Muscle of arm (tissue), 12 donors: ENCODE results near the gene ERC2. TPM values are rescaled to one million over a fixed set of nuclear protein-coding genes. Genes with fewer than 3 reads are reported as not detected.

ENCODE experiments used
- DNase-seq: peaks from one replicate; pipeline ENCODE4 v3.0.0-alpha.2; 2013
- polyA plus RNA-seq, 12 donors: library from polyadenylated mRNA; unstranded; fragments of 120-200 nt; gene quantifications; one replicate each; pipeline ENCODE4 v1.2.1, GENCODE V29; 2013; ENCODE audit not compliant: insufficient read length in 12 of 12

The ERC2 gene
- polyA plus RNA-seq, 12 donors, result 0.87 to 3.0 (median 1.8) TPM; not detected in 2

DNA sequence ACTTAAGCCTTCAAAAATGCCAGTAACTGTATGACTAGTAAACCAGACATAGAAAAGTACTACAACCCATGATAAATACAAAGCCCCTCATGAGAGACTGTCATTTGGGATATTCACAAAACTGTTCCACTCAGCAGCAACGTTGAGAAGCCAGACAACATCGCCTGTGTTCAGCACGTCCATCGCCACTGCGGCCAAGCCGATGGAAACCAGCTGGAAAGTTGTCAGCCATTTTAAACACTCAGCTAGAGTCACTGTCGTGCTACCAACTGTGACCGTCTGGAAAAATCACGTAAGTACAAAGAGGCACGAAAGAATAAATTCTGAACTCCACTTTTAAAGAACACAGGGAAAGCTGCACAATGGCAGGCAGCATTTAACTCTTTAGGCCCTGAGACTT, 640.5 kb downstream of the ERC2 start:
- no peak for DNase-seq

DNA sequence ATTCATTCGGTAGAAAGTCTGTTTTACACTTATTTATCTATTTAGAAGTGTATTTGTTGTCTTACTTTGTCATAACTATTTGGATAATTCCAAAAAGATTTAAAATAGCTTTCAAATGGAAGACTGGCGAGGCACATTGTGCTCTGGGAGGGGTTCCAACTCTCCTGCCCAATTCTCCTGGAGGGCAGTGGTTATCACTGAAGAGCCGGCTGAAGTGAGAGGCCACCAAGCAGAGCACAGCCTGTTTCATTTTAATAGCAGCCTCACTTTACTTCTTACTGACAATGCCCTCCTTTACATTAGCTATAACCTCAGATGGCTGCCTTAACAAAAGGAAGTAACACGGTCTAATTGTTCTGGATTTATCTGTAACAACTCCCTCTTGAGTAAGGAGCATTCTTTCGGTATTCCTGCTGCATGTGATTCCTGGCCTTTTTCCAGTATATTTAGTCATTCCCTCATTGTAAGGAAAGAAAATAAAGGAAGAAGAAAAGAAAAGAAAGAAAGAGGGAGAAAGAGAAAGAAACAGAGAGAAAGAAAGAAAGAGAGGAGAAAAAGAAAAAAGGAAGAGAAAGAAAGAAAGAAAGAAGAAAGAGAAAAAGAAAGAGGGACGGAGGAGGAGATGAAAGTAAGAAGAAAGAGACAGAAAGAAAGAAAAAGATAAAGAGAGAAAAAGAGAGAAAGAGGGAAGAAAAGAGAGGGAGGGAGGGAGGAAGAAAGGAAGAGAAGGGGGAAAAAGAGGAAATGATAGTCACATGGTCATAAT, 641.4 kb downstream of the ERC2 start:
- no peak for DNase-seq

DNA sequence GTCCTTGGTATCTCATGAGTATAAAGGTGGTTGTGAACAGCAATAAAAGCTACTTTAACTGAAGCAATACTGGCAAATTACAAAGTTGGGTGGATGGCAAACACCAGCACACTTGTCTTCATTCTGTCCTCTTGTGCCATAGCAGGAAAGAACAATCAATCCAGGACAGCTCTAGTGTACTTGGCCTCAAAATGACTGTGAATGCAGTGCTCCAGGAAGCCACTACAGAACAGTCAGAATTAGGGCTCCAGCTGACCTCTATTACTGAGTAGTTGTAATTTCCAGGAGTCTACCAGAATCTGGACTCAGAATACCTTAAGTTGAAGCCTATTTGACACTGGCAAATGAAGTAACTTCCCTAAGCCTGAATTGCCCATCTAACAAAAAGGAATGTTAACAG, 642.2 kb downstream of the ERC2 start:
- no peak for DNase-seq

DNA sequence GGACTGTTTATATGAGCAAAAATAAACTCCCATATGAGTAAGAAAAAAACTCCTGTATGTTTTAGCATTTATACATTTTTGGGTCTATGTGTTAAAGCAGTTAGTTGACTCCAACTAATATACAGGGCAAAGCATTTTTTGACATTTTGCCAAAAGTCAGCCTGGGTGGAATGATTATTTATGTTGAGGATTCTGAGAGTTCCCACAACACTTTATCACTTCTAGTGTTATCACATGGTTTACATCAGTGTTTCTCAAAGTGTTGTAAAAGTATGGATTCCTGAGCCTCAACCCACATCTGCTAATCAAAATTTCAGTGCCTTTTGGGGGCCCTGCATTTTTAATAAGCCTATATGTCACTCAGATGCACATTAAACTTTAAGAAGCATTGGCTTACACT, 643.9 kb downstream of the ERC2 start:
- no peak for DNase-seq

DNA sequence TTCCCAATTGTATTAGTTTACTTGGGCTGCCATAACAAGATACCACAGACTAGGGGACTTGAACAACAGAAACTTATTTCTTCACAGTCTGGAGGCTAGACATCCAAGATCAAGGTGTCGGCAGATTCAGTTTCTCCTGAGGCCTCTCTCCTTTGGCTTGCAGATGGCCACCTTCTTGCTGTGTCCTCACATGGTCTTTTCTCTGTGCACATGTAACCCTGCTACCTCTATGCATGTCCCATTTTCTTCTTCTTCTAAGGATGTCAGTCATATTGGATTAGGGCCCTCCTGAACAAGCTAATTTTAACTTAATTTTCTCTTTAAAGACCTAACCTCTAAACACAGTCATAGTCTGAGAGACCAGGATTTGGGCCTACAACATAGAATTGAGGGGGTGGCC, 644.4 kb downstream of the ERC2 start:
- no peak for DNase-seq

DNA sequence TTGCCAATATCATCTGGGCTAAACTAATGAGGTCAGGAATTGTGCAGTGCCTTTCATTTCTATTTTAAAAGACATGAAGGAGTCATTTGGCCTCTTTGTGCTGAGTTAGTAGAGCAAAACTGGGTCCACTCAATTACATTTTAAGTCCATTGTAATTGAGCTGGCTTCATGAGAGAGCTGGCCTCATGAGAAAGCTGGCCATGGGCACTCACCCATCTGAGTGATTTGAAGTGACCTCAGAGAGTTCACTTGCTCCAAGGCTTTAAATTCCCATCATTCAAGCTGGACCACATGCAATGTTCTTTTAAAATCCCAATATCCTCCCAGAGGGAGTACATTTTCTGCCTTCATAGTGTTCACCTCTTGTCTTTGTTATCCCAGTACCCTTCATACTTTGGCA, 645.3 kb downstream of the ERC2 start:
- no peak for DNase-seq

DNA sequence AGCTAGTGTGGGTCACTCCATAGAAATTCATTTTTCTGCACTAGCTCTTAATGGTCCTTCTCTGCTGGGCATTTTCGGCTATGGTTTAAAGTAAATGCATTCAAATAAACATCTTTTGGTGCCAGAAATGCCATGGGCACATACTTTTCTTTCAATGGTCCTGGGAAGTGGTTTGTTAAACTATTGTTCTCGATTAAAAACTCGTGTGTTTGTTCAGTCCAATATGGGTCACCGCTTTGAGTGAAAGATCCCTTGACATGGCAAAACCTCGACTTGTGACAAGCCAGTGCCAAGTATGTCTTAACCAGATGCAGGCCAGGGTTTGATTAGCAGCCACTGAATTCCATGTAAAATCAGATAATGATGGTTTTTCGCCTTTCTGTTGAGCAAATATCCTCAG, 649.3 kb downstream of the ERC2 start:
- DNase-seq, result no peak

DNA sequence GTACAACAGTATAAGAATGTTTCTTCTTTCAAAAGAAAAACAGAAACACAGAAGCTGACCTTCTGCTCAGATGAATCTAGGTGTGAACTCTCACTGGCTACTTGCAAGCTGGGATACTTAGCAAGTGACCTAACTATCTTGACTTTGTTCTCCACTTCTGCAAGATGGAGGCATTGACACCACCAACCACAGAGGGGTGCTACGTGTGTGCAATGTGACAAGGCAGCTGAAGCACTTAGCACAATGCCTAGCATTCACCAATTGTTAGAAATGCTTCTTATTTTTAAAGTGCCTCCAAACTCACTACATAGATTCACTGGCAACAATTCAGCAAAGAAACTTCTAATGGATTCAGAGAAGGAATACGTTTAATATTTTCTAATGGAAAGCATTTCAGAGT, 649.8 kb downstream of the ERC2 start:
- no peak for DNase-seq

DNA sequence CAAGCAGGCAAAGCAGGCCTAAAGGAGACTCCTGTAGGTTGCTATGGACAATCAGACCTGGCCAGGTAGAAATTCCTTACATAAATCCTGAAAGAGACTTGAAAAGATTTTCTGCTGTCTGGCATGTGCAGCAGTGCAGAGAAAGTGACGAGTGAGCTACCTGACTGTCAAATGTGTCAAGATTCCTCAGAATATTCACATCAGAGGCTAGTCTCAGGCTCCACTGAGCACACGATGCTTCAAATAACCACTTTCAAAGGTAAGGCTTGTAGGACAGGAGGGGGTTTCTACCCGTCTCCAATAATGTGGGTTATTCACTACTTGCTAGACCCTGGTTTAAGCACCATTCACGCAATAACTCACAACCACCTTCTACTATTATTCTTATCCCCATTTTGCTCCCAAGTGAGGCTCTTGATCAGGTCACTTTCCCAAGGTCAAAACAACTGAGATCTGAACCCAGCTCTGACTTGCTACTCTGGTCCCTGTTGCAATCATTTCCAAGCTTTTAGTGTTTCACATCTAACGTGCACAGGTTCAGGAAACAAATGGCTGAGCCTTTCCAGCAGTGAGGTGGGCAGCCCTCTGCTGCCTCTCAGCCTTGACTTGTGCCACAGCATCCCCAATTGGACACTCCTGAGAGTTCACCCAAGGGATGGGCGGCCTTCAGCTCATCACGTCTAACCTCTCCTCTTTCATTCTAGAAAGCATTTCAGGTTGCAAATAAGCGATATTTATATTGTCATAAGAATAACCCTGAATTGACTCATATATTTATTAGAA, 651.3 kb downstream of the ERC2 start:
- no peak for DNase-seq

DNA sequence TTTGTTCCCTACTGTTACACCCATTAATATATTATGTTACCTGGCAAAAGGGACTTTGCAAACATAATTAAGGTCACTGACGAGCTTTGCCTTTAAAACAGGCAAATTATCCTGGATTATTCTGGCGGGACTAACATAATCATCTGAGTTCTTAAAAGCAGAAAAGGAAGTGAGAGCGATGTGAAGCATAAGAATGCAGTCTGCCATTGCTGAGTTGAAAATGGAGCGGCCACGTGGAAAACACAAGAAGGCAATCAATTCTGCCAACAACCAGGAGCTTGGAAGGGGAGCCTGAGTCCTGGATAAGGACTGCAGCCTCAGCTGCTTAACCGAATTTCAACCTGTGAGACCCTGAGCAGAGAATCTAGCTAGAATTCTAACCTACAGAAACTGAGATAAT, 653.0 kb downstream of the ERC2 start:
- no peak for DNase-seq

DNA sequence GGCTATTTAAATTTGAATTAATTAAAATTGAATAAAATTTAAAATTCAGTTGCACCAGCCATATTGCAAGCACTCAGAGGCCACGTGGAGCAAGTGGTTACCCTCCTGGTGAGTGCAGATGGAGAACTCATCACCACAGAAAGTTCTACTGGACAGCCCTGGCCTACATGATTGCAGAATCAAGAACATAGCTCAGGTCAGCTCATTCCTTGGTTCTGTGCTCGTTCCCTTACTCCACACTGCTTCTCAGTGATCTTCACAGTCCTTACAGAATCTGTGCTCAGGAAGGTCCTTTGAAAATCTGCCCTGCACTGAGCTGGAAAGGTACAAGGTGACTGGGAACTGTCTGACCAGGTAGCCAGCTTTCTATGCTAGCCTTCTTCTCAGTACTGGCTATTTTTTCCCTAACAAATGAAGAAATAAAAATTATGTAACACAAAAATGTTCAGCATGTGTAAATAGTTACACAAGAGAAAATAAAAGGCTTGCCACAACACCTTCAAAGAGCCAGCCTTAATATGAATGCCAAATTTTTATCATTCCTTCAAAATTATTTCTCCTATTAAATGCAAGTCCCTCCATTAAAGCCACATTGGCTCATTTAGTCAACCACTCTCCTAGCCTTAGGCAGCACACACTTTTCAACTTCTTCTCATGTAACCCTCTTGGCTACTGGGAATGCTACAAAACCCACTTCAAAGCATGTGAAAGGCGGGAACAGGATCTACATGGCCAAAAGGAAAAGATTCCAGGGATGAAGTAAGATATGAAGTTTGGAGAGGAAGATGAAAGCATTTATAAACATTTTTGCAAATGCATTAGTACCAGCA, 654.8 kb downstream of the ERC2 start:
- DNase-seq, result no peak

DNA sequence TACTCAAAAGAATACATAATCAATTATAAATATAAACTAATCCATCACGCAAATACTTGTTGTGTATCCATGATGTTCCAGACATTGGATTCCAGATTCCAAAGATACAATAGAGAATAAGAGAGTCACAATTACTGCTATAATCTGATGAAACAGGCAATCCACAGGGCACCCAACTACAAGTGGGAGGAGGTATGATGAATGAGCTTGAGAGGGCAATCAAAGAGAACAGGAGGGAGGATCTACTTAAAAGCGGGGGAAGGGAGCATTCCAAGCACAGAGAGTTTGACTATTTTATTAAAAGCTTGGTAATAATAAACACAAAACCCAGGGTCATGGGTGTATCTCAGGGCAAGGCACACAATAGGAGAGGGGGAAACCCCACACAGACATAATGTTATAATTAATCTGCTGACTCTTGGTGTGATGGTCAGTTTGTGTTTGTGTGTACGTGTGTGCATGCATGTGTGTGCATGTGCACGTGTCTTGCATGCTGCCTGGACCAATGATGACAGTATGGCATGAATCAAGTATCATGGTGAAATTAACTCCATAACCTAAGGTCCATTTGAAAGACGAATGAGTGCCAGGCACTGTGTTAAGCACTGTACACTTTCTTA, 655.8 kb downstream of the ERC2 start:
- no peak for DNase-seq

DNA sequence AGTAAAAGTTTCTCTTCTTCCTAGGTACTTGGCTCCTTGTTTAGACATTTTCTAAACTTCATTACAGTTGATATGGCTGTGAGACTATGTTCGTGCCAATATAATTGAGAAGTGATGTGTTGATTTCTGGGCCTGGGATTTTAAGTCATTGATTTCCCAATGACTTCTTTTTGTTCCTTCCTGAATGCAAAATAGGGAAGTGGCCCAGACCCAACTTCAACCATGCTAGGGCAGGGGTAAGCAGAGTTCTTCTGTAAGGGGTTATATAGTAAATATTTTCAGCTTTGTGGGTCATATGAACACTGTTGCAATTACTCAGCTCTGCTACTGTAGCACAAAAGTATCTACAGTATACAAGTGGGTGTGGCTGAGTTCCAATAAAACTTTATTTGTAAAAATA, 661.1 kb downstream of the ERC2 start:
- DNase-seq, result no peak

DNA sequence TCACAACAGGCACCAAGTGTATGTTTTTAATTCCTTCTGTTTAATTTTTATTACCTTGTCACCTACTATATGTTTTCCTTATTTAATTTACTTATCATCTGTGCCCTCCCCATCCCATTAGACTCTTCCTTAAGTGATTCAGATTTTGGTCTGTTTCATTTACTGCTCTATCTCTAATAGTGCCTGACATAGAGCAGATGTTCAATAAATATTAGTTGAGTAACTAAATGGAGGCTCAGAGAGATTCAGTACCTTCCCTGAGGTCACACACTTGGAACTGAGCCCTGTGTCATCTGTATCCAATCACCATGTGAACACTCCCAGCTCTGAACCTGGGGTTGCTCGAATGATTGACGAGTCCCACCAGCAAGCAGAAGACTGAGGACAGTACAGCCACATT, 663.1 kb downstream of the ERC2 start:
- no peak for DNase-seq

DNA sequence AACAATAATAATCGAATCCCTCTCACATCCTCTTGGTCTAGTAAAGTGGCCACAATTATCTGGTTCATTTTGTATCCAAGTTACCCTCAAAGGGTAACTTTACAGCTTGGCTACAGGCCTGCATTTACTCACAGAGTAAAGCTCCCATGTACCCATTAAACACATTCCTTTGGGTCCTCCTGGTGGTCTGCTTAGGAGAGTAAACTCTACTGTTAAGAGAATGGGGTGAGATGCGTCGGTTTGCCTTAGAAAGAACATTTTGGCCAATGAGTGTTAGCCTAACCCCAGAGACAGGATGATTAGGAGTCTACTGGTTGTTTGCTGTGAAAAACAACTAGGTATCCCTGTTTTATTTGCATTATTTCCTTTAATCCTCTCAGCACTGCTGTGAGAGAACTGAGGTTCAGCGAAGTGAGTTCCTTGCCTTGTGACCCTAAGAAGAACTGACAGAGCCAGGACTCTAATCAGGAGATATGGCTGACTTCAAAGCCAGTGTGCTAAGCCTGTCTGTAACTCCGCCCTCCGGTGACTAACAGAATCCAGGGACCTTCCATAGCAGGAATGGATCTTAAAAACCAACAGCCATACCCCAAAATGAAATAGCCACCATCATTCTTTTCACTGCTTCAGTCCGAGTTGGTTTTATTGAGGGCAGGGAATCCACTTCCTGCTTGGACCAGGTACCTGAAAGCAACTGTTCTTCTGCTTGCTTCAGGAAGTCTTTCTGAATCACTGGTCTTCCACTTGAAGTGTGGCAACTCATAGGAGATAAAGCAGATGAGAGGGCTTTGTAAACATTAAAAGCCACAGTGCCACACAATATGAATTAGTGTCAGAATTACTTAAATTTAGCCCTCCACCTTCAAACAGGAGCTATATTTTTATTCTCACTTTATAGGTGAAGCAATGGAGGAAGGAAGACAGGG, 663.8 kb downstream of the ERC2 start:
- DNase-seq, result no peak

DNA sequence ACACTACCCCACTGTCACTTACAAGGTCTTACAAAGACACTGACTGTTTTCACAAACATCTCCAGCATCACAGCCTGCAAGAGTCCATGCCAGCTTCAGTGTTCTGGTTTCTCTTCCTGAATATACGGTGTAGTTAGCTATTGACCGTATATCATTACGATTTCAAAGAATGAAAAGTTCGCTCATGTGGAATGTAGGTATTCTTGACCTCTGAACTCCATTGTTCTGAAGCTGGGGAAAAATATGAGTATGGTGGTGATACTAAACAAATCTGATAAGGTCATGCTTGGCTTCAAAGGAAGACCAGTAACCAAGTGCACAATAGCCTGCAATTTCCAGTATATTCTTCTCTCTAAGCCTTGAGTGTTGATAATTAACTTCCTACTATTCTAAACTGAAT, 665.5 kb downstream of the ERC2 start:
- no peak for DNase-seq

DNA sequence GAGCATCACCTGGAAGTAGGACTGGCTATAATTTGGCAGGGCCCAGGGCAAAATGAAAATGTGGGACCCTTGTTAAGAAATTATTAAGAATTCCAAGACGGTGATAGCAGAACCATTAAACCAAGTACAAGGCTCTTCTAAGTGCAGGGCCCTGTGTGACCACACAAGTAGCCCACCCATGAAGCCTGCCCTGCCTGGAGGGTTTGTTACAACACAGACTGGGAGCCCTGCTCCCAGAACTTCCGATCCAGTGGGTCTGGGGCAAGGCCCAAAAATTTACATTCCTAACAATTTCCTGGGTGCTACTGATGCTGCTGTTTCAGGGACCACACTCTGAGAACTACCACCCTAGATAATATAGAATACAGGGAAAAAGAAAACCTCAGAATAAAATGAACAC, 666.6 kb downstream of the ERC2 start:
- no peak for DNase-seq

DNA sequence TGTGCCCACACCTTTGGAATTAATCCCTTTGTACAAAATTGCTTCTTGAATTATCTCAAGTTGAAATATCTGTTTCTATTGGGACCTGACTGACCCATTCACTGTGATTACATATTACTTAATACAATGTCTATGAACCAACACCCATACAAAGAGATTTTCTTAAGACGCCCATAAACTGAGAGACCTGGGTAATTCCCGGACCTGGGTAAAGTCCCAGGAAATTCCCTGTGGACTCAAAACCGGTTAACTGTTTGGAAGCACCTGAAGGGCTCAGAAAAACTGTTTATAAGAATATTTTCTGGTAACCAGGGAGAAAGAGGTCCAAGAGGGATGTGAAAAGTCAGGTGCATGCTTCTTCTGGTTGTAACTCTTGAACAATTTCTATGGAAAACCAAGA, 667.2 kb downstream of the ERC2 start:
- no peak for DNase-seq

DNA sequence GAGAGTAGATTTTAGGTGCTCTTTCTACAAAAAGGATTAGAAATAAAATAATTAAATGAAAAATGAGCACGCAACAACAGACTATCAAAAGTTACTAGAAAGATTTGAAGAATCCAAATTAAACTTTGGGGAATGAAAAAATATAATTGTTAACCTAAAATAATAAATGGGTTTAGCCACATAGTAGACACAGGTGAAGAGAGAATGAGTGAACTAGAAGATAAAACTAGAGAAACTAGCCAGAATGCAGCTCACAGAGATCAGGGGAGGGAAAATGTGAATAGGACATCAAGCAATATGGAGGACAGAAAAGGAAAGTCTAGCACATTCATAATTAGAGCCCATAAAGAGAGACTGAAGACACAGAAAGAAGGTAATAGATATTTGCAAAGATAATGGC, 670.5 kb downstream of the ERC2 start:
- DNase-seq, result no peak

DNA sequence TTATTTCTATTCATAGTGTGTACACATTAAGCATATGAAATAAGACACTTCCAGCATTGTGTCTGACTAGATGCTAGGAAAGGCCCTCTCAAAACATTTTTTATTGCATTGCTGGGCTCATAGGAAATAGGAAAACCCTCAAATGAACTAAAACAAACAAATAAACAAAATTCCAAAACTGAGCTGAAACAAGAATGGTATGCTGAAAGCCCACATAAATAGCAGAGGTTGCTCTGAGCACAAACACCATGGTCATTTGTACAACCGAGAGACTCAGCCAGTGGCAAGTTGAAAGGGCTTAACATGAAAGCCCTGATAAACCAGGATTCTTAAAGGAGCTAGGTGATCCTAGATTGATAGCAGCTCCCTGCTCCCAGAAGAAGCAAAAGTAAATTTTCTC, 671.2 kb downstream of the ERC2 start:
- DNase-seq, result no peak

DNA sequence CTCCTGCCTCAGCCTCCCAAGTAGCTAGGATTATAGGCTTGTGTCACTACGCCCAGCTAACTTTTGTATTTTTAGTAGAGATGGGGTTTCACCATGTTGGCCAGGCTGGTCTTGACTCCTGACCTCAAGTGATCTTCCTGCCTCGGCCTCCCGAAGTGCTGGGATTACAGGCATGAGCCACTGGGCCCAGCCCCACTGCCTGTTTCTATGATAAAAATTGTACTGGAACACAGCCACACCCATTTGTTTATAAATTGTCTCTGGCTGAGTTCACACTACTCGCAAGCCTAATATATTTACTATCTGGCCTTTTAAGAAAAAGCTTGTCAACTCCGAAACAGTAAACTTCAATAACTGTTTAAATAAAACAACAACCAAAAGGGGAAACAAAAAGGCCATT, 671.7 kb downstream of the ERC2 start:
- no peak for DNase-seq
